AG09309 (cell line): Measurements from ENCODE around the gene ATP9B.

Experiments used
- DNase-seq: peaks from one replicate; pipeline ENCODE4 v3.0.0-alpha.2; 2010; ENCODE audit warnings: low read depth
- H3K4me3 ChIP-seq: 2 replicates; pipeline ENCODE4 v1.5.1; 2011; ENCODE audit warnings: mild to moderate bottlenecking, low read depth, low read length, moderate library complexity; ENCODE audit not compliant: control insufficient read depth
- CTCF ChIP-seq: IDR thresholded peaks from 2 replicates; pipeline ENCODE4 v1.5.1; 2011; ENCODE audit warnings: mild to moderate bottlenecking, low read depth, low read length, inconsistent platforms; ENCODE audit not compliant: insufficient read depth, control insufficient read depth; ENCODE audit errors: missing control alignments

ATP9B gene

GRCh38 chr18:79139206-79139605 lies 70.0 kb downstream of the ATP9B start:
- DNase-seq: no peak
- H3K4me3 ChIP-seq: no peak overlapping the region
- no peak for TF ChIP-seq CTCF

GRCh38 chr18:79147014-79147413 lies 77.8 kb downstream of the ATP9B start:
- DNase-seq: no peak
- H3K4me3 ChIP-seq: no peak overlapping the region
- no peak for TF ChIP-seq CTCF

GRCh38 chr18:79151191-79151590 lies 82.0 kb downstream of the ATP9B start:
- no peak for DNase-seq
- no peak for TF ChIP-seq CTCF
- H3K4me3 ChIP-seq: no peak overlapping the region

- H3K4me3 ChIP-seq: no peak overlapping the region
- DNase-seq: no peak
- TF ChIP-seq CTCF: no peak
These were observed 87.1 kb downstream of the ATP9B start for GRCh38 chr18:79156327-79156726.

GRCh38 chr18:79164706-79165105 lies 95.5 kb downstream of the ATP9B start:
- H3K4me3 ChIP-seq: no peak overlapping the region
- DNase-seq: no peak
- no peak for TF ChIP-seq CTCF

- no peak overlapping the region for H3K4me3 ChIP-seq
- DNase-seq: no peak
- no peak for TF ChIP-seq CTCF
These were observed 97.5 kb downstream of the ATP9B start for GRCh38 chr18:79166702-79167101.
